Measurements from ENCODE around the gene PIP.
"Not testable (repeated sequence)": the region's sequence is repeated elsewhere in the genome, so short reads cannot be mapped to it uniquely, and the experiment has no call there.

Gene PIP

GRCh38 chr7:143120691-143121405, 11.0 kb upstream of the PIP start:
- TF ChIP-seq CTCF (IDR thresholded peaks at IDR 0.05; ENCODE audit: borderline replicate concordance, control extremely low read depth, extremely low read depth, insufficient read depth, missing control alignments), result no peak
- in situ Hi-C loops (cut with MboI; ENCODE audit: low sequenced_read_pairs, unreplicated experiment), result no loop called here
- no peak for DNase-seq (ENCODE audit: low spot score)

GRCh38 chr7:143123326-143123725, 8.6 kb upstream of the PIP start:
- DNase-seq (ENCODE audit: low spot score); in situ Hi-C loops (cut with MboI; ENCODE audit: low sequenced_read_pairs, unreplicated experiment): not testable (repeated sequence)

- in situ Hi-C loops (cut with MboI; ENCODE audit: low sequenced_read_pairs, unreplicated experiment), result no loop called here
- DNase-seq (ENCODE audit: low spot score), result no peak
Measured at GRCh38 chr7:143126146-143126545, 5.7 kb upstream of the PIP start.

GRCh38 chr7:143129051-143129450, 2.8 kb upstream of the PIP start:
- DNase-seq (ENCODE audit: low spot score), result no peak
- no peak for TF ChIP-seq CTCF (IDR thresholded peaks at IDR 0.05; ENCODE audit: borderline replicate concordance, control extremely low read depth, extremely low read depth, insufficient read depth, missing control alignments)
- in situ Hi-C loops (cut with MboI; ENCODE audit: low sequenced_read_pairs, unreplicated experiment), result no loop called here

More at GRCh38 chr7:143126146-143126545, 5.7 kb upstream of the PIP start:
- TF ChIP-seq CTCF (IDR thresholded peaks at IDR 0.05; ENCODE audit: borderline replicate concordance, control extremely low read depth, extremely low read depth, insufficient read depth, missing control alignments), result no peak

- no peak for TF ChIP-seq CTCF (IDR thresholded peaks at IDR 0.05; ENCODE audit: borderline replicate concordance, control extremely low read depth, extremely low read depth, insufficient read depth, missing control alignments)
- in situ Hi-C loops (cut with MboI; ENCODE audit: low sequenced_read_pairs, unreplicated experiment), result no loop called here
- no peak for DNase-seq (ENCODE audit: low spot score)
Measured at GRCh38 chr7:143129477-143129876, 2.4 kb upstream of the PIP start.

GRCh38 chr7:143130541-143130940, 1.3 kb upstream of the PIP start:
- in situ Hi-C loops (cut with MboI; ENCODE audit: low sequenced_read_pairs, unreplicated experiment), result no loop called here
- TF ChIP-seq CTCF (IDR thresholded peaks at IDR 0.05; ENCODE audit: borderline replicate concordance, control extremely low read depth, extremely low read depth, insufficient read depth, missing control alignments), result no peak
- DNase-seq (ENCODE audit: low spot score), result no peak

- no peak for TF ChIP-seq CTCF (IDR thresholded peaks at IDR 0.05; ENCODE audit: borderline replicate concordance, control extremely low read depth, extremely low read depth, insufficient read depth, missing control alignments)
- no peak for DNase-seq (ENCODE audit: low spot score)
- in situ Hi-C loops (cut with MboI; ENCODE audit: low sequenced_read_pairs, unreplicated experiment), result no loop called here
Measured at GRCh38 chr7:143147070-143147469, 15.2 kb downstream of the PIP start.
